ENCODE measurements around the gene OPHN1. TPM values are rescaled to one million over a fixed set of nuclear protein-coding genes. Genes with fewer than 3 reads are reported as not detected.

Gene OPHN1
- total and polyA plus RNA-seq, 2 experiments from 2014 or later: 2.2 to 3.8 TPM

DNA sequence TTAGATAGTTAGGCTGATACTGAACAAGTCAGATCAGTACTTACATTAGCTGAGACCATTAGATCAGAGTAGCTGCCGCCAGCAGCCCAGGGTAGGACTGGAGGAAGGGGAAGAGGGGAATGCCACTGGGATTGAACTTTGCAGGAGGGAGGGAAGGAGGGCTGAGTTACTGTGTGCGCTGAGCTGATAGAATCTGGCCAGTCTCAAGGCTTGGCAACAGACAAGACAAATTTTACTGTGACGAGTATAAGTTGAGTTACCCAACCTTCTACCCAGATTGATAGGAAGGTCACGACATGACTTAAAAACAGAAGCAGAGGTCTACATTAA lies 372.1 kb downstream of the OPHN1 start (continued):
- TF ChIP-seq, protein P1, sequence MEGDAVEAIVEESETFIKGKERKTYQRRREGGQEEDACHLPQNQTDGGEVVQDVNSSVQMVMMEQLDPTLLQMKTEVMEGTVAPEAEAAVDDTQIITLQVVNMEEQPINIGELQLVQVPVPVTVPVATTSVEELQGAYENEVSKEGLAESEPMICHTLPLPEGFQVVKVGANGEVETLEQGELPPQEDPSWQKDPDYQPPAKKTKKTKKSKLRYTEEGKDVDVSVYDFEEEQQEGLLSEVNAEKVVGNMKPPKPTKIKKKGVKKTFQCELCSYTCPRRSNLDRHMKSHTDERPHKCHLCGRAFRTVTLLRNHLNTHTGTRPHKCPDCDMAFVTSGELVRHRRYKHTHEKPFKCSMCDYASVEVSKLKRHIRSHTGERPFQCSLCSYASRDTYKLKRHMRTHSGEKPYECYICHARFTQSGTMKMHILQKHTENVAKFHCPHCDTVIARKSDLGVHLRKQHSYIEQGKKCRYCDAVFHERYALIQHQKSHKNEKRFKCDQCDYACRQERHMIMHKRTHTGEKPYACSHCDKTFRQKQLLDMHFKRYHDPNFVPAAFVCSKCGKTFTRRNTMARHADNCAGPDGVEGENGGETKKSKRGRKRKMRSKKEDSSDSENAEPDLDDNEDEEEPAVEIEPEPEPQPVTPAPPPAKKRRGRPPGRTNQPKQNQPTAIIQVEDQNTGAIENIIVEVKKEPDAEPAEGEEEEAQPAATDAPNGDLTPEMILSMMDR (conservative IDR thresholded peaks at IDR 0.05; ENCODE audit: low read depth in 2 of 2): no peak
- TF ChIP-seq EZH2 (IDR thresholded peaks at IDR 0.05; ENCODE audit: low read depth, unreplicated experiment): no peak

DNA sequence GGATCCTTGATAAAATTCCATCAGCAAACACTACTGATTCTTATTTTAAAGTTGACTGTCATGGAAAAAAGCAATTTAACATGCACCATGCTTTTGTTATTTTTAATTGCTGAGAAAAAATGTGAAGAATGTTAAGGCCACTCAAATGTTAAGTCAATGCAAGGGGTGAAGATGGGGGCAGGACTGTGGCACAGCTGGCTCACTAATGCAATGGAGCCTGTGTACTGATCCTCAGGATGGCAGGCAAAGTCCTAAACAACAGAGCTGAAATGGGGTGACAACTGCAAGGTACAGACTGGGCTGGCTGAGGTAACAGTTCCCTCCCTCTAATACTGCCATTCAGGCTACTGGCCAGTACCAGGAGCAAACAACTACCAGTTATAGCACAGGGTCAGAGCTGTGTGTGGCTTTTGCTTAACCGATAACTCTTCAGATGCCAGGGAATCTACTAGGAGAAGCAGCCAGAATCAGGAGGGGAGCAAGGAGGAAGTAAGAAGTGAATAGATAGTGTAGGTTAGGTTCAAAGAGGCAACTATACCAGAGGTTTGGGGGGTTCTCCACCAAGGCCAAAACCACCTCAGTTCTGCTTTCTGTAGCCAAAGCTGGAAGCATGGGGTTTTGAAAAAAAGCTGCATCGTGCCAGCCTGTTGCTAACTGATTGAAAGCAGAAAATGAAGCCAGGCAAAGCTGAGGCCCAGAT lies 372.6 kb downstream of the OPHN1 start:
- Mint-ChIP-seq H3K4me3 (no peak overlapping the region), H3K36me3 (ENCODE audit: low read depth) (peaks cover 3% of the 10 kb centered on the region; the same call in 1 of the 3 replicates), H3K4me1 (peaks cover 18% of the 10 kb centered on the region), H3K9me3 (no peaks in the 10 kb centered on the region), H3K27ac (peak overlapping the region; percentile 87), H3K27me3 (ENCODE audit: insufficient read depth, low read depth, poor library complexity) (no peaks in the 10 kb centered on the region)
- peaks cover 10% of the 10 kb centered on the region for H3K4me1 ChIP-seq (ENCODE audit: insufficient read depth)
- H2AFZ ChIP-seq: no peak overlapping the region
- no peaks in the 10 kb centered on the region for H3F3A ChIP-seq (replicated peaks; ENCODE audit: low read depth)
- H3K36me3 ChIP-seq (ENCODE audit: insufficient read depth): no peaks in the 10 kb centered on the region
- DNase-seq (ENCODE audit: low spot score) (peak; percentile 31), ATAC-seq (peak; percentile 86)
- H3K79me2 ChIP-seq (replicated peaks; ENCODE audit: insufficient read depth): no peaks in the 10 kb centered on the region
- H3K4me3 ChIP-seq: no peak overlapping the region
- no peak overlapping the region; the same call in 1 of the 2 replicates for H3K27ac ChIP-seq (ENCODE audit: low read depth)
- no peaks in the 10 kb centered on the region for H4K20me1 ChIP-seq (replicated peaks; ENCODE audit: insufficient read depth)
- H3K4me2 ChIP-seq: no peak overlapping the region
- H3K27me3 ChIP-seq (ENCODE audit: insufficient read depth): no peaks in the 10 kb centered on the region
- no peaks in the 10 kb centered on the region for H3K9me2 ChIP-seq (ENCODE audit: insufficient read depth)
- TF ChIP-seq NANOG (IDR thresholded peaks at IDR 0.05; ENCODE audit: borderline replicate concordance): no peak
- no peak for TF ChIP-seq ZNF114 (CRISPR knock-in tag; IDR thresholded peaks at IDR 0.05)
- TF ChIP-seq, protein P1 (conservative IDR thresholded peaks at IDR 0.05; ENCODE audit: low read depth in 2 of 2): no peak
- TF ChIP-seq, protein P2, sequence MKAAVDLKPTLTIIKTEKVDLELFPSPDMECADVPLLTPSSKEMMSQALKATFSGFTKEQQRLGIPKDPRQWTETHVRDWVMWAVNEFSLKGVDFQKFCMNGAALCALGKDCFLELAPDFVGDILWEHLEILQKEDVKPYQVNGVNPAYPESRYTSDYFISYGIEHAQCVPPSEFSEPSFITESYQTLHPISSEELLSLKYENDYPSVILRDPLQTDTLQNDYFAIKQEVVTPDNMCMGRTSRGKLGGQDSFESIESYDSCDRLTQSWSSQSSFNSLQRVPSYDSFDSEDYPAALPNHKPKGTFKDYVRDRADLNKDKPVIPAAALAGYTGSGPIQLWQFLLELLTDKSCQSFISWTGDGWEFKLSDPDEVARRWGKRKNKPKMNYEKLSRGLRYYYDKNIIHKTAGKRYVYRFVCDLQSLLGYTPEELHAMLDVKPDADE (IDR thresholded peaks at IDR 0.05): no peak
- TF ChIP-seq JUNB (IDR thresholded peaks at IDR 0.05; ENCODE audit: unreplicated experiment): no peak
- TF ChIP-seq EZH2phosphoT487 (IDR thresholded peaks at IDR 0.05; ENCODE audit: unreplicated experiment): no peak
- TF ChIP-seq, protein P3, sequence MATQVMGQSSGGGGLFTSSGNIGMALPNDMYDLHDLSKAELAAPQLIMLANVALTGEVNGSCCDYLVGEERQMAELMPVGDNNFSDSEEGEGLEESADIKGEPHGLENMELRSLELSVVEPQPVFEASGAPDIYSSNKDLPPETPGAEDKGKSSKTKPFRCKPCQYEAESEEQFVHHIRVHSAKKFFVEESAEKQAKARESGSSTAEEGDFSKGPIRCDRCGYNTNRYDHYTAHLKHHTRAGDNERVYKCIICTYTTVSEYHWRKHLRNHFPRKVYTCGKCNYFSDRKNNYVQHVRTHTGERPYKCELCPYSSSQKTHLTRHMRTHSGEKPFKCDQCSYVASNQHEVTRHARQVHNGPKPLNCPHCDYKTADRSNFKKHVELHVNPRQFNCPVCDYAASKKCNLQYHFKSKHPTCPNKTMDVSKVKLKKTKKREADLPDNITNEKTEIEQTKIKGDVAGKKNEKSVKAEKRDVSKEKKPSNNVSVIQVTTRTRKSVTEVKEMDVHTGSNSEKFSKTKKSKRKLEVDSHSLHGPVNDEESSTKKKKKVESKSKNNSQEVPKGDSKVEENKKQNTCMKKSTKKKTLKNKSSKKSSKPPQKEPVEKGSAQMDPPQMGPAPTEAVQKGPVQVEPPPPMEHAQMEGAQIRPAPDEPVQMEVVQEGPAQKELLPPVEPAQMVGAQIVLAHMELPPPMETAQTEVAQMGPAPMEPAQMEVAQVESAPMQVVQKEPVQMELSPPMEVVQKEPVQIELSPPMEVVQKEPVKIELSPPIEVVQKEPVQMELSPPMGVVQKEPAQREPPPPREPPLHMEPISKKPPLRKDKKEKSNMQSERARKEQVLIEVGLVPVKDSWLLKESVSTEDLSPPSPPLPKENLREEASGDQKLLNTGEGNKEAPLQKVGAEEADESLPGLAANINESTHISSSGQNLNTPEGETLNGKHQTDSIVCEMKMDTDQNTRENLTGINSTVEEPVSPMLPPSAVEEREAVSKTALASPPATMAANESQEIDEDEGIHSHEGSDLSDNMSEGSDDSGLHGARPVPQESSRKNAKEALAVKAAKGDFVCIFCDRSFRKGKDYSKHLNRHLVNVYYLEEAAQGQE (IDR thresholded peaks at IDR 0.05; ENCODE audit: unreplicated experiment): no peak
- no peak for TF ChIP-seq EZH2 (IDR thresholded peaks at IDR 0.05; ENCODE audit: low read depth, unreplicated experiment)
- TF ChIP-seq POLR2AphosphoS5 (IDR thresholded peaks at IDR 0.05; ENCODE audit: low read depth): no peak
- no peak for TF ChIP-seq CREB1 (CRISPR knock-in tag; IDR thresholded peaks at IDR 0.05; ENCODE audit: low read depth)
